ENCODE measurements around the gene MAML3.

MAML3 gene

DNA sequence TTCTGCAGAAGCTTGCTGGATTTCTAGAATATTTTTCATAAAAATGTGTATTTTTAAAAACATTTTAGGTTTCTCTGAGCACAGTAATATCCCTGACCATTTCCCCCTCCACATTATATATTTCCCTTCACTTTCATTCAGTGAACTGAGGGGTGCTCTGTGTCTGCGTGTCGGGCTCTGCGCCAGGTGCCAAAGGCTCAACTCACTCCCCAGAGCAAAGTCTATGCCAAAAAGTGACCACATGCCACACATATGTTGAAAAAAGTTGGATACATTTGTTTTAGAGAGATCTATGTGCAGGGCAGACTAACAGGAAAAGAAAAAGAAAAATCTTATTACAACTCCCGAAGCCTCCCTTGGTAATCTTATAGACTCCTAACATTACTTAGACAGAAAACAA, 254.6 kb downstream of the MAML3 start:
- DNase-seq (ENCODE audit: low read depth): no peak

DNA sequence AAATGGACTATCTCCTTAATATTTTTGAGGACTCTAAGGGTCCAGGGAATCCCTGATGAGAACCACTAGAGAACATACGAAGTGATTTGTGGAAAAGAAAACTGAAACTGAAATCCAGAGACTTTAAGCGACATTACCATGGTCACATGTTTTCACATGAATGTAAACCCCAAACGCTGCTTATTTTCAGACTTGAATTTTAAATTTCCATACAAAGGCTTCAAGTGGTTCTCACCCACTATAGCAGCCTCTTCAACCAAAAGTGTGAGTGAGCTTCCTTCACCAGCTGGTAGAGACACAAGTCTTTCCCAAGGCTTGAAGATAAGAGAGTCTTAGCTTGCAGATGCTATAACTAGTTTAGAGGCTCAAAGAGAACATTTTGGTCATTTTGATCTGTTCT, 255.7 kb downstream of the MAML3 start:
- DNase-seq (ENCODE audit: low read depth): no peak

DNA sequence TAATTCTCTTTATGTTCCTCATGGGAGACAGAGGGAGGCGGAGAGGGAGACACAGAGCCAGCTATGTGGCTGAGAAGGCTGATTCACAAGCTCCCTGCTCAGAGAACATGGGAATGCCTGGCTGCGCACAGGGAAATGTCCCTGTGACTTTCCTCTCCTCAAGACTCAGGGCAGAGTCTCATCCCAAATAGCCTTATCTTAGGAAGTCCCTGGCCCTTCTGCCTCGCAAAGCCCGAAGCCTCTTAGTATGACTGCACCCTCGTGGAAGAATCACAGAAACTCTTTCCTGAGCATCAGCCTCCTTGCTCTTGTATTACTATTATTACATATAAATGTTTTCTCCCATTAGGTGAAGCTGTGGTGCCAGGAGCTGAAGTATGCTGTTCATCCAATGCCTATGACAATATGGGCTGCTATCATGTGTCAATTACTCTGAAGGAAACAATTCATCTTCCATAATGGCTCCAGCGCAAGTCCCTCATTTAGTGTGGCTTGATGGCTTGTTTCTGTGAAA, 257.8 kb downstream of the MAML3 start:
- DNase-seq (ENCODE audit: low read depth): no peak

DNA sequence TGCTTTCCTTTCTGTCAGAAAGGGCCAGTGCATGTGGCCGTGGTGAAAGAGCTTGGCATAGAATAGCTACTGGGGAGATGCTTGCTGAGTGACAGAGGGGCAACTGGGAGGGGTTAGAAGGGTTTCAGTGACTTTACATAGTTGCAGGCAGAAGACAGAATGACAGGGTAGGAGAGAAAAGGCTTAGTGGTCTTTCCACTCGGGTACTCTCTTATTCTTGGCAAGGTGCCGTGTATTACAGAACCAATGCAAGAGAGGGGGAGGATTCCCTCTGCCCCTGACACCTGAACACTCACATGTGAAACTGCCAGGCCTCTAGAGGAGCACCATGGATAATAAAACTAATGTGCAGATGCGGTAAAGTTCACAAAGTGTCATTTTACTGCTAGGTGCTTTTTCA, 260.2 kb downstream of the MAML3 start:
- no peak for DNase-seq (ENCODE audit: low read depth)

DNA sequence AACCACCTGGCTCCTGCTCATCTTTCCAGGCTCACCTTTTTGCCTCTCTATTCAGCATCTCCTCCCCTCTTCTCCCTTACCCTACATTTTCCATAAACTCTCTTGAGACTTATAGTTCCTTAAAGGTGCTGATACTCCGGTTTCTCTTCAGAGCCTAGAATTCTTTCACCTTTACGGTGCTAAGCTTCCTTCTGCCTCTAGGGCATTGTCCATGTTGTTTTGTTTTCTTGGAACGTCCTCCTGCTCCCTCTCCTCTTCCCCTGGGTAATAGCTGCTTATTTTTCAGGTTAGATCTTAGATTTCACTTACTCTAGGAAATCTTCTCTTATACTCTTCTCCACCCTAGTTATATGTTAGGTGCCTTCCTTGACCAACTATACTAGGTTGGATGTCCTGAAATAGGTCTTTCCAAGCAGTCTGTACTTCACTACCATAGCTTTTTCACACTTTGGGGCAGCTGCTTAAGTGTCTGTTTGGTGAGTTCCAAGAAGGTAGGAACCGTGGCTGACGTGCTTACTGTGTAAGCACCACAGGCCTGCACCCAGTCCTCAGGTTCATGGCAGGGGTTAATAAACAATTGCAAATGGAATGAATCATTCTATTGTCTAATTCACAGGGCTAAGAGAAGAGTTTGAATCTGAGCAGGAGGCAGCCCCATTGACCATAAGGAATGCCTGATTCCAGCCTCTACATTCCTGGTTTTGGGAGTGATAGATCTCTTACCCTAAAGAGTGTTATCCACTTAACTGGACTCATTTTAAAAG, 260.8 kb downstream of the MAML3 start:
- no peak for DNase-seq (ENCODE audit: low read depth)

DNA sequence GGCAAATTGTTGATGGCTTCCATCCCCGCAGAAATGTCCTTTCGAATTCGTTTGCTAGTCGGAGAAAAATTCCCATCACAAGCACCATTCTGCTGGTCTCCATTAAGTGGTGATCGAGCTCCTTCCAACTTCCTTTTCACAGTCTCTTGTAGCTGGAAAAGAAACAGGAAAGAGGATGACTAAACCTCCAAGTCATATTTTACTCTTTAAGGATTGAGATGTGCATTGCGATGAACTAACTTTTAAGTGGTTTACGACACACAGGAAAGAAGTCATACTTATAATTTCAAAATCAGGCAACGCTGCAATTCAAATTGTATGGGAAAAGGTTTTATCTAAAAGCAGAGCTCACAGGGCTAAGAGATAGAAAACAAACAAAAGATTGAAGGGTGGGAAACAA, 263.2 kb downstream of the MAML3 start:
- DNase-seq (ENCODE audit: low read depth): no peak

DNA sequence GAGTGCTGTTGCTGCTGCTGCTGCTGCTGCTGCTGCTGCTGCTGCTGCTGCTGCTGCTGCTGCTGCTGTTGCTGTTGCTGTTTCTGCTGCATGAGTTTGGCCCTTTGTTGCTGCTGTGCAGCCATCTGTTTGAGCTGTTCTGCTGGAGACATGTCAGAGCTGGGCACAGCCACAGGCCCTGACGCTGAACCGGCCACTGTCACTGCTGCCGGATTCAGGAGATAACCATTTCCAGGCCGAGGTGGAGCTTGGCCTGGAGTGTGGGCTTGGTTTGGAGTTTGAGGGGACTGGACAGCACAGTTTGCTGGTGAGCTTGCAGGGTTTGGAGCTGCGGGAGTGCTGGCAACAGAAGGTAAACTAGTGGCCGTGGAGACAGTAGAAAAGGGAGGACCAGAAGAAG, 264.1 kb downstream of the MAML3 start:
- DNase-seq (ENCODE audit: low read depth): no peak

DNA sequence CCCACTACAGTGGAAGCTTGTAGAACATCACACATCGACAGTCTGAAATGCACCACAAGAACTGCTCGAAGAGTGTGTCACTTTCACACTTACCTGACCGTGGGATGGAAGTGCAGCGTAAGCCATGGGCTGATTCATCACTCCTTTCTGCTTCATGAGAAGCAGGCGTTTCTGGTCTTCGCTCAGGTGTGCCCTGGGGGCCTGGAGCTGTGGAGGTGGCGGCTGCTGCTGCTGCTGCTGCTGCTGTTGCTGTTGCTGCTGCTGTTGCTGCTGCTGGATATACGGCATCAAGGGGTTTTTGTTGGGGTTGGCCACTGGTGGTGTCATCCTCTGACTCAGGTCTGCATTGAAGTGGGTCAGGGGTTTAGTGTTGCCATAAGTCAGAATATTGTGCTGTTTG, 264.7 kb downstream of the MAML3 start:
- no peak for DNase-seq (ENCODE audit: low read depth)

DNA sequence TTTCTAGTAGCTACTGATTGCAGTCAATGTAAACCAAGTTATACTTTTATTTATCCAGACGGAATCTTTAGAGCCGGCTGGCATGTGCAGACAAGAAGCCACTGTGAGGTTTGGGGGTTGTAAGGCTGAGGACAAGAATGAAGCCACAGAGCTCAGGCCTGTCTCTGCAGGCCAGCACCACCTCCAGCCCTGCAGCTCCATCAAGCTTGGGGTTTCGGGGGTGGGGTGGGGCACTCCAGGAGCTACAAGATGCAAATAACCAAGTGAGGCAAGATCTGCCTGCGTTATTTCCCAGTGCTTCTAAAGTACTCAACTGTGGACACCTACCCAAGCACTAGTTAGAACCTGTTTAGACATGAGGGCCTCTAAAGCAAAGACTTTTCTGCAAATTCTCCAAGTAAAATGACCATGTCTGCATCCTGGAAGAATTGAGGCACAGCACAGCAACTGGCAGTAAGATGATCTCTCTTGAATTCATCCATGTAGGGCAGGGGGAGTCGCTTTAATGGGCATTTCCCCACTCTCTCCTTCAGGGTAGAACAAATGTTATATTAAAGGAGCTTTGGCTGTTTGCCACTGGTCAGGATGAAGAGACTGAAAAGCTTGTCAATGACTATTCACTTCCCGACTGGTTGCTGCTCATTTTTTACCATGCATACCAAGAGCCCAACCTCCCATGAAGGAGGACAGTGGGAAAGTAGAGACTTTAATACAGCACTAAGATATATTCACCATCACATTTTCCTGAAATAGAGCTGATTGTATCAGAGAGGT, 265.8 kb downstream of the MAML3 start:
- DNase-seq (ENCODE audit: low read depth): no peak

DNA sequence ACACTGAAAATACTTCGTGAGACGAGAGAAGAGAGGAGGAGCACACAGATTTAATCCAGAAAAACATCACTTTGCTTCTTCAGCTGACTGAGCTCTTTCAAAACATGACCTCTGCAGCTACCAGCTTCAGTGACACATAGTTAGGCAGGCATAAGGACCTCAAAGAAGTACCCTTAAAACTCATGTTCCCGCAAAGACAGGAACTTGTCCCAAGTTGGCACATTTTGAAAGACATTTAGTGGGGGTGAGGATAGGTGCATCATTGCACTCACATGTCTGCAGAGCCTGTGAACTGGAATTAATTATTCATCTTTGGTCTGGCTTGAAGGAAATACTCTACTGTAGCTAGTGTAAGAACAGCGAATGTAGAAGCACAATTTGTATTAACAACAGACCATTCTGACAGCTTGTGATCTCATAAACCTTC, 266.6 kb downstream of the MAML3 start:
- no peak for DNase-seq (ENCODE audit: low read depth)

DNA sequence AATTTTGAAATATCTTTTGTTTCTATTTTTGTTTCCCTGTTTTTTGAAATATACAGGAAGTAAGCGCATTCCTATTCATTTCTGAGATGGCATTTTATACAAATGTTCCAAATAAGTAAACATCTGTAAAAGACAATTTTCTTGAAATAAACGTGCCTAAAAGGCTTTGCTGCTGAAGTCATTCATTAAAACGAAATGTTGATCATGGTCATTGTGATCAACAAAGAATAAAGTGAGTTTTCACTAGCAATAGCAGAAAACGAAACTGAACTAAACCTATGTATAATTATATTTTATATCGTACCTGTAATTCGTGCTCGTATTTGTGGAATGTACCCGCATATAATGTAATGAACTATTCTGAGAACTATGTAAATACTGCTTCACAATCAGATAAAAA, 267.2 kb downstream of the MAML3 start:
- DNase-seq (ENCODE audit: low read depth): no peak

DNA sequence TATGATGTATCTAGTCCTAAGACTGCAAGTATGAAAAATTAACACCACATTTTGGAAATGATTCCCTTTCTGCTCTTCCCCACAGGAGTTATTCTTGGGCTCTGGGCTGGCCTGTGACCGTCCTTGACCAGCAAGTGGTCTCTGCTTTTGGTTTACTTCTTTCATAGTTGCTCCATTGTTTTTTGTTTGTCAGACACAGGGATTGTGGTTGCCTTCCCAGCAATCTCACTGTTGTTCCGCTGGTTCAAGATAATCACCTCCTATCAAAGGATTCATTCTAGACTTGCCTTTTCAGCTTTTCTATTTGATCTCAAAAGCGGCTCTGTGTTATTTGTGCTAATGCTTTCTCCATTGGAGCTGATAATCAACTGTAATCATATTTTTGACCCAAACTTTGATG, 269.5 kb downstream of the MAML3 start:
- no peak for DNase-seq (ENCODE audit: low read depth)

DNA sequence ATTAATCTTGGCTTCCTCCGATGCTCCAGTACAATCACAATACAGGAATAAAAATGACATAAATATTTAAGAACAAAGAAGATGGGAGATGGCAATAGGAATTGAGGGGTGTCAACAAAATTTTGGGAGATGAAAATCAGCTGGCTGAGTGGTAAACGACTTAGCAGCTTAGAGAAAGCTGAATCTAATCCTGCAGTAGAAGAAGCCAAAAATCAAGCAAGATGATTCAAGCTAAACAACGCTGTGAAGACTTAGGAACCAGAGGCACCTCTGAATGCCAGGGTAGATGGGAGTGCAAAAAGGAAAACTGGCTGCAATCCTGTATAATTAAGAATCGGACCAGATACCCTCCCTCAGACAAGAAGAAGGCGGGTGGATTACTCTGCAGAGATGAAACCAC, 273.1 kb downstream of the MAML3 start:
- no peak for DNase-seq (ENCODE audit: low read depth)

DNA sequence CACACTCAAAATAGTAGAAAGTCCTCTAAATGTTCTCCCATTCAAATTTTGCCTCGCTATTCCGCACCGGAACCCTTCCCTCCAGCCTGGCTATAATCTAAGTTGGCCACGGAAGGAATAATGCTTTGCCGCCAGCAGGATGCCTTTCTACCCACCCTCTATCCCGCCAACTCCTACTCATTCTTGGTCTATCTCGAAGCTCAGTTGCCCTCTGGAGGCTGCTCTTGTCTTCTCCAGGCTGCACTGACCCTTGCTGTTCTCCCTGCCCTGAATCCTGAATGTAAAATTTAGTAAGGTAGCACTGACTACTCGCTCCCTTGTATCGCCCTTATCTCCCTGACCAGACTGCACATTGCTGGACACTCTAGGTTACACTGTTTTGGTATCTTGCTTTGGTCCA, 275.9 kb downstream of the MAML3 start:
- no peak for DNase-seq (ENCODE audit: low read depth)

DNA sequence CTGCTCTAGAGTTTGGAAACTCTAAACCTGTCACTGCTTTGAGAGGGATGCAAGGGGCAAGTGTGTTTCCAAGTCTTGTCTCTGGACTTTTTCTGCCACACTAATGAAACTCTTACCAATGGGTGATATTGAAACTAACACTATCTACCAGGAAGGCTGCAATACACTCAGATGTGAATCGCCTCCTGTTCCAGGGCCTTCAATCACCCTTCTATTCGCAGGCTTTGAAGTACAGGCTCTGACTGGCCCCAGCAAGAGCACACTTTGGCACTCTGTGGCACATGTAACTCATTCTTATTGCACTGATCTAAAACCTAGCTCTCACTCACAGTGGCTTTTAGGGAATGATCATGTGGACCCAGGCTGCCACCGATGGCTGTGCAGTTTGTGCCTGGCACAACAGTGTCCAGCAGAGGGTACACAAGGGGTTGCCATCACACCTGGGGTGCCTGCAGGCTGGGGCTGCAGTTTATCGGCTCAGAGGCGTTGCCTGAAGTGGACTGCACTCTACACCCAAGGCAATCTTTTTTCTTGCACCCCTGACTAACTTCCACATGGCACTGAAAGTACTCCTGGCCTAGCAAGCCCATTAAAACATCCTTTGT, 277.5 kb downstream of the MAML3 start:
- no peak for DNase-seq (ENCODE audit: low read depth)

DNA sequence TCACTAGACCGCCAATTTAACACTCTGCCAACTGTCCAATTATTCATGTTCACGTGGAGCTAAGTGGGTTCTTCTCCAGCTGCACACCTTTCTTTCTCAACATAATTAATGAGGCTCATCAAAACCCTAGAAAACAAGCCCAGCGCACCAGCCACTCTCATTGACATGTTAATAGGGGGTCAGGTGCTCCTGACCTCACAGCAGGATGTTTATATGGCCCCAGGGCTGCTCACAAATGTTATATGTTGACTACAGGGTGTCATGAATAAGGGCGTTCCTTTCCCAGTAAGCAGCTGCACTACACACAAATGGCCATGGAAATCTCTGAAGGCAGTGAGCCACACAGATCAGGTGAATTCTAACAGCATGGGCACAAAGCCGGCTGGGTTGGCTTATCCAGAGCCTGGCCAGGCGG, 278.6 kb downstream of the MAML3 start:
- no peak for DNase-seq (ENCODE audit: low read depth)

DNA sequence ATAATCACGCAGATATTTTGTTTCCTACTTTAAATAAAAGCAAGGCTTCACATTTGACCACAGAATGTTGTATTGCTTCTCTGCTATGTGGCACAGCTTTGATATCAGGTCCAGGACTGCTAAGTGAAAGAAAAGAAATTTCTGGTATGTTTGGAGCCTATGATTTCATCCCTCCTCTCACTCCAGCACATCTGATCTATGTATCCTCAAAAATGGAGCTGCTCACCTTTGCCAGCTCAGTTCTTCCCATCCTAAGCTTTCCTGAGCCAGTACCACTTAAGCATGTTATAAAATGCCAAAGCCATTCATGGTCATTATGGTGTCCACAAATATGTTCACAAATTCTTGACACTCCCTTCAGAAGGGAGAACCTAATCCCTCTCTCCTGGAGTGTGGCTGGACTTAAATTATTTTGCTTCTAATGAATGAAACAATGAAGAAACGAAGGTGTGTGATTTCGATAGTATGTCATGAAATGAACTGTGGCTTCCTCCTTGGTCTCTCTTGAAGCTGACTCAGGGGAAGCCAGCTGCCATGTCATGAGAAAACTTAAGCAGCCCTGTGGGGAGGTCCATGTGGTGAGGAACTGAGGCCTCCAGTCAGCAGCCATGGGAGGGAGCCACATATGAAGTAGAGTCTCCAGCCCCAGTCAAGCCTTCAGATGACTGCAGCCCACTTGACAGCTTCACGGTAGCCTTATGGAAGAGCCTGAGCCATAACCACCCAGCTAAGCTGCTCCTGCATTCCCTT, 280.7 kb downstream of the MAML3 start:
- no peak for DNase-seq (ENCODE audit: low read depth)

DNA sequence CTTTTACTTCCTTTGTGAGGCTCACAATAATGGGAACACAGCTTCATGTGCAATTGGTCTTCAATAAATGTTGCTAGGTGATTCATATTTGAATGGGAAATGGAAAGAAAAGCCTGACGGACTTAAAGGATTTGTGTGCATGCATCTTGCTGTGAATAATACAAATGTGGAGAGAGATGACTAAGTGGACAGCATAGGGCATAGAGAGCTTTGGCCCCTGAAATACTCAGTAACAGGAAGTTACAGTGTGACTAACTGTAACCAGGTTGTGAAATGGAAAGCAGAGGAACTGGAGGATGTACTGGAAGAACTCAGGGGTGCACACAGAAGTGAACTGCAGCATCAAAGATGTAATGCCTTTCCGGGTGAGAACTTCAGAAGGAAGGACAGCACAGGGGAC, 281.7 kb downstream of the MAML3 start:
- DNase-seq (ENCODE audit: low read depth): no peak

DNA sequence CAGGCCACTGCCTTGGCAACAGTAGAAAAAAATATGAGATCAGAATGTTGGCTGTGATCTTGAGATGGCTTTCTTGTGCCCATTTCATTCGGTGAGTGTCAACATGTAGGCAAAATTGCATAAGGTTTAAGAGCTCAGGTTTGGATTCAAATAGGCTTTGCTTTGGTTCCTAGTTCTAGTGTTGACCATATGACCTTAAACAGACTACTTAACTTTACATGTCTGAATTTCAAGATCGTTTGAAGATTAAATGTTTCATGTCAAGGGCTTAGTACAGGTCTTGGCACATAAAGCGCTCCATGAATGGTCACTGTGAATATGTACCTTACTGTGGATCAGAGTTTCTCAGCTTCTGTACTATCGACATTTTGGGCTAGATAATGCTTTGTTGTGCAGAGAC, 284.2 kb downstream of the MAML3 start:
- no peak for DNase-seq (ENCODE audit: low read depth)

DNA sequence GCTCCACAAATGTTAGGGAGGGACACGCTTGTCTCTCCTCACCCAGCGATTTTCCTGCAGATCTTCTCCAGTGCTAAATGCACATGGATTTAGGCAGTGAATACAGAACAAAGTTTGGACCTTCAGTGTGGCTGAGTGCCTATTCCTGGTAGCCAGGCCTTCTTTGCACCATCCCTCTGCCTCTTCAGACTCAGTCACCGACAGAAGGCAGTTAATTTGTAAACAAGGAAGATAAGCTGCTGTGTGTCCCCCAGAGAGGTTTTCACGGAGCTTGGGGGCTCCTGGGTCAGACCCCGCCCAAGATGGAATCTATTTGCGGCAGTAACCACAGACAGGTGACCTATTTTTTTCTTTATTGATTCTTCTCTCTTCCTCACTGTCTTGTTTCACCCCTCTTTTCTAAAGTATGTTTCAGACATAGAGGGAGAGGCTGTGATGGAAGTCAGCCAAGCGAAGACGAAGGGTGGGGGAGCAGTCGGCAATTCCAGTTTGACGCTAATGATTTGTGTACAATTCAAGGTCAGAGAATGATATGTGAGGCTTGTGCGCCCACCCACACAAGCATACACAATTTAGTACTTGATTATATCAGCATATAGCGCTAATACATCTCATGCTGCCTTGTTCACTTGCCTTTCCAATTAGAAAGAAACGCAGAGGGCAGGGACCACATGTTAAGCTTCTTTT, 287.6 kb downstream of the MAML3 start:
- no peak for DNase-seq (ENCODE audit: low read depth)

DNA sequence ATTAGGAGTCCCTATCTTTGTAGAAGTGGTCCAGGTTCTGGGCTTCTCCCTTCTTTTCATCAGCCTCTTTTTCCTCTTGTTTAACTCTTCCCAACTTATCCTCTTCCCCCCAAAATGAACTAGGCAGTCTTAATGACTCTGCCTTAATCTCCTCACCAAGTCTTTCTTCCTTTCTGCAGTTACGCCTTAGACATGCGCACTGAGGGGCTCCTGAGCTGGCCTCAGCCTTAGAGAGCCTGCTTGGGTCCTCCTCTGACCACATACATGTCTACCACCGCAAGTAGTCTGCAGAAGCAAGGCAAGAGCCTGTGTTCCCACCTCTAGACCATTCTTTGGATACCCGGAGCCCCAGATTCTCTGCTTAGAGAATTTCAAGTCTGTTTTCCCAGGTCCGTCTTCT, 288.4 kb downstream of the MAML3 start:
- no peak for DNase-seq (ENCODE audit: low read depth)

DNA sequence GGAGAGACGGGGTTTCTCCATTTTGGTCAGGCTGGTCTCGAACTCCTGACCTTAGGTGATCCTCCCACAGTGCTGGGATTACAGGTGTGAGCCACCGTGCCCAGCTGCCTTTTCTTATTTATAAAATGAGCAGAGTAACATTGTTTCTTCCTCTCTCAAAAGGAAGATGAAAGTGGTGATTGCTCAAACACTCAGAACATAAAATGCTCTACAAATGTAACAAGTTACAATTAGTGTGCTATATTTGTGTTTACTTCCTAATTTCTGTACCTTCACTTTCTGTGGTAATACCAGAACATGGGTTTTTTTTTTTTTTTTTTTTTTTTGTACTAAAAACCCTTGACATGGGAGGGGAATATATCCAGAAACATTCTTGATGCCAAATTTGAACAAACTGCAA, 290.5 kb downstream of the MAML3 start:
- no peak for DNase-seq (ENCODE audit: low read depth)

All from activated T-cell treated with anti-CD3 and anti-CD28 coated beads for 48 hours (primary cell).